OCI-LY3 (cell line): ENCODE measurements around the gene JAKMIP1.

Experiments used
- CTCF ChIP-seq: fragments of 200-600, 300-600 bp; sonication (generic); IDR thresholded peaks from 2 replicates; pipeline ENCODE4 v1.5.1; 2014; ENCODE audit warnings: antibody characterized with exemption, low read length, low read depth
- EZH2phosphoT487 ChIP-seq: fragments of 200-600 bp; shearing (Covaris generic); IDR thresholded peaks from 2 replicates; pipeline ENCODE4 v1.6.1; 2018; ENCODE audit warnings: antibody characterized with exemption, mixed run types, low read depth

GRCh38 chr4:6182376-6183280 is 17.7 kb downstream of the JAKMIP1 start:
- TF ChIP-seq EZH2phosphoT487 (no peak), CTCF (no peak)
